SW 1271 (cell line): Measurements from ENCODE around the gene CST9.
A peak's percentile ranks its signal among the peaks of the same experiment; 100 is the strongest.
"Not testable (repeated sequence)": the region's sequence is repeated elsewhere in the genome, so short reads cannot be mapped to it uniquely, and the experiment has no call there.

Experiments
- DNase-seq, 2 experiments: peaks; one replicate each; lab custom pipeline; 2025; lab: John Stamatoyannopoulos, UW

Gene CST9

DNA sequence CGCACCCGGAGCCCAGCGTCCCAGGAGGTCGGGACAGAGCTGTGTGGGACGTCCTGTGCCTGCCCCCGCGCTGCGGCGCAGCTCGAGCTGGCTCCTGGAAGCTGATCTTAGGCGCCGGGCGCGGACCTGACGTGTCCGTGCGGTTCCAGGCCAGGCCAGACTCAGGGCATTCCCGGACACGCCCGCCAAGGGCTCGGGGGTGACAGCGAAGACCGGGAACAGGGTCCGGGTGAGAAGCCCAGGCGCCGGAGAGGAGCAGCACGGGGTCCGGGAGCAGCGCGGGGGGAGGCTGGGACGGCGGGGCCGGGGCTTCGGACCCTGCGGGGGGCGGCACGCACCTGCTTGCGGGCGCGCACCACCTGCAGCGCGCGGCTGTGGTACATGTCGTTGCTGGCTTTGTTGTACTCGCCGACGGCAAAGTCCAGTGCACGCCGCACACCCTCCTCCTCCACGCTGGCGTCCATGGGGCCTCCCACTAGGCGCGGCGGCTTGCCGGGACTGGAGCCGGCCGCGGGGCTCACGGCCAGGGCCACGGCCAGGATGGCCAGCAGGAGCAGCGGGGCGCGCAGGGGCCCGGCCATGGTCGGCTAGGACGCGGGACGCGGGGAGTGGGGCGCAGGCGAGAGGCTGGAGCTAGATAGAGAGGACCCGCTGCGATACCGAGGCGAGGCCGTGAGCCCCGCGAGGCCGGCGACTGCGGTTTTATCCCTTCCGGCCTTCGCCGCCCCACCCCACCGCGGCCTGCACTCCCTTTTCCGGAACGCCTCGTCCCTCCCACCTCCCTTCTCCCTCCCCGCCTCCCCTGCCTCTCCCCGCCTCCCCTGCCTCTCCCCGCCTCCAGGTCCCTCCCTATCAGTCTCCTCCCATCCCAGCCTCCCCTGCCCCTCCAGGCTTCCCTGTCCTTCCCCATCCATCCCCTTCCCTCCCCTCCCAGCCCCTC is 31.8 kb upstream of the CST9 start, which contains the start of gene CST3:
TSS of gene CST3 (minus strand) at position 674 of the 940 bp plus-strand sequence. CDS start at position 581, 93 bp downstream.
- DNase-seq: peak; percentile 55 to 88

GRCh38 chr20:23636908-23637281 is 31.2 kb upstream of the CST9 start:
- DNase-seq: no peak

DNA sequence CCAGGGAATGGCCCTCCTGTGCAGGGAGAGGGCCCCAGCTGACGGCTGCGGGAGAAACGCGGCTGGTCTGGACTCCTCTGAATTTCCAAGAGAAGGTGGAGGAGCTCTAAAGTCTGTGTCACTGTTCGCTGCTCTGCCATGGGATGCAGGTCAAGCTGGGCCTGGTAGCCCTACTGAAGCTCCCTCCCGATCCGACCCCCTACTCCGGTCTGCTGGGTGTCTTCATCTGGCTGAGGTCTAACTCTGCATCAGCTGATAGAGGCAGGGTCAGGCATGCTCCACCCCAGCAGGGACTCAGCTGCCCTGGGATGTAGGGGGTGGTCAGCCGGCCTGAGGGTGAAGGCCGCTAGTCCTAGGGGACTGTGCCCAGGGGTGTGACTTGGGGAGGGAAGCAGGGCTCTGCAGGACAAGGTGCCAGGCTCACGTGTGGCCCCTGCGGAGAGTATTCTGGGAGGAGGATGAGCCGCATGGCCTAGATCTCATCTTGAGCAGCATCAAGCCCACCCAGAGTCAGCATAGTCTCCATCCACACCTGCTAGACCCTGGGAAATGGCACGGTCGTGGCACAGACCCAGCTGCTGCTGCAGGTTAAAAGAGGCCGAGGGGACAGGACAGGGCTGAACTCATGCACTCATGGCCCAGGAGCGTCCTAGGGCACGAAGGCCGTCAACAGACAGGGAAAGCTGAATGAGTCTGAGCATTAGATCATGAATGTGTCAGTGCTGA is 30.6 kb upstream of the CST9 start:
- DNase-seq: no peak

DNA sequence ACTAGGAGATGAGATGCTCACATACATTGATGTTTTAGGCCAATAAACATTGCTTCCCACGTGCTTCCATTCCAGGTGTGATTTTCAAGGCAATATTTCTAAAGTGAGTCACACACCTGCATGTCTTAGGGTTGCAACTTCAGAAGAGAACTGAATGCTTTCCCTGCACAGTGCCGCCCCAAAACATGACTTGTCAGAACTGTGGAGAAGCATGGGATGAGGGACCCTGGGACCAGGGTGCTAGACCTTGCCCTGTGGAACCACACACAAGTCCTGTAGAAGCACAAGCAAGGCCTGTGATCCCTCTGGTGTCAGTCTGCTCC is 30.0 kb upstream of the CST9 start:
- not testable (repeated sequence) for DNase-seq

DNA sequence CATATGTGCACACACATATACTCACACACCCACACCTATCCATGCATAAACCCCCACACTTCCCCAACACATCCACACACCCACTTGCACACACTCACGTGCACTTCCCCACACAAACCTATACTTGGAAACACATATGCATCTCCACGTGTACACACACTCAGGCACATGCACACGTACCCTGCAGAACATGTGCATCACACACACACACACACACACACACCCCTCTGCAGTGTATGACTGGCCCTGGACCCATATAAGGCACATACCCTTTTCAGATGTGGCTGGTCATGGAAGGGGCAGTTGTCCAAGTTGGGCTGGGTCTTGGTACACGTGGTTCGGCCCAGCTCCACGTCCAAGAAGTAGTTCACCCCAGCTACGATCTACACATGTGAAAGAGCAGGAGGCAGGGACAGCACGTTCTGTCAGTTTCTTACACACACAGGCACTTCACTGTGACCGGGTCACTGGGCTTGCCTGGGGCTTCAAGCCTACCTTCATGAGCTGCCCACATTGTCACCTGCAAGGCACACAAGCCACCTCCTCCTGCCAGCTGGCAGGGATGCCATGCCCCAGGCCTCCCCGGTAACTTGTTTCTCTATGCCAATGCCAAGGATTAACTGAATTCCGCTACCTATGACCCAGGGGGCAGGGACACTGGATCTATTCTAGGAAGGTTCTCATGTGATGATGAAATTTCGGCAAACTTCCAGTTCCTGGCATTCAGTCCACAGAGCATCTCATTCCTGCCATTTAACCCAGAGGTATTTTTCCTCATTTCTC is 29.5 kb upstream of the CST9 start:
- no peak for DNase-seq

GRCh38 chr20:23634044-23634801 is 28.5 kb upstream of the CST9 start:
- DNase-seq: no peak

DNA sequence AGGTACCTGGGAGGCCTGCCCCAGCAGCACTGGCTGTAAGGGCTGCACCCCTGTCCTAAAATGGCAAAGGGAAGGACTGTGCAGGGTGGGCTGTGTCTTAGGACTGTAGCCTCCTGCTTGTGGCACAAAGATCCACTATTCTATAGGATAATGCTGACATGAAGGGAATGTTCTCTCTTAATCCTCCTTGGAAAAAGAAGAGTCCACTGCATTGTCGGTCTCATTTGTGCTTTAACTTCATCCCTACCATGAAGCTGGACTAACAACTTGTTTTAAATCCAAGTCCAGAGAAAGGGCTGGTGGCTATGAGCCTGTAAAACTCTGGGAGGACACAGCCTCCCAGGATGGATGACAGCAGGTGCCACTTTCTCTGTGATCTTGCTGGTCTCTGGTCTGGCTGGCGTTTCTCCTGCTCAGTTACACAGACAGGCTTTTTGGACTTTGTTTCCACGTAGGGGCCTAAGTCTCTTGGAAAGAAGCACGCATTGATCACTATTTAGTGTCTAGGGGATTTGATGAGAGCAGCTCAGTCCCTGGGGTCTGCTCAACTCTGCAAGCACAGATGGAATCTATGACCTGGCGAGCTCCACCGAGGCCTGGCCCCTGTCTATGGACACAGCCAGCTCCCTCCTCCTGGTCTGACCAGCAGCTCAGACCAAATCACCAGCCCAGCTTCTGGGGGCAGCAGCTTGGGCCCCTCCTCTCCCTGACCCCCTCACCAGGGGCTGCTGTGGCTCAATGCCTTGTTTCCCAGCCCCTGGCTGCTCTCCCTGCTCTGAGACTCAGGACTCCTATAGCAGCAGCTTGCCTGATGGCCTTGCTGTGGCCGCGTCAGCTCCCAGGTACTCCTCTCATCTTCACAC is 27.2 kb upstream of the CST9 start:
- DNase-seq: no peak

DNA sequence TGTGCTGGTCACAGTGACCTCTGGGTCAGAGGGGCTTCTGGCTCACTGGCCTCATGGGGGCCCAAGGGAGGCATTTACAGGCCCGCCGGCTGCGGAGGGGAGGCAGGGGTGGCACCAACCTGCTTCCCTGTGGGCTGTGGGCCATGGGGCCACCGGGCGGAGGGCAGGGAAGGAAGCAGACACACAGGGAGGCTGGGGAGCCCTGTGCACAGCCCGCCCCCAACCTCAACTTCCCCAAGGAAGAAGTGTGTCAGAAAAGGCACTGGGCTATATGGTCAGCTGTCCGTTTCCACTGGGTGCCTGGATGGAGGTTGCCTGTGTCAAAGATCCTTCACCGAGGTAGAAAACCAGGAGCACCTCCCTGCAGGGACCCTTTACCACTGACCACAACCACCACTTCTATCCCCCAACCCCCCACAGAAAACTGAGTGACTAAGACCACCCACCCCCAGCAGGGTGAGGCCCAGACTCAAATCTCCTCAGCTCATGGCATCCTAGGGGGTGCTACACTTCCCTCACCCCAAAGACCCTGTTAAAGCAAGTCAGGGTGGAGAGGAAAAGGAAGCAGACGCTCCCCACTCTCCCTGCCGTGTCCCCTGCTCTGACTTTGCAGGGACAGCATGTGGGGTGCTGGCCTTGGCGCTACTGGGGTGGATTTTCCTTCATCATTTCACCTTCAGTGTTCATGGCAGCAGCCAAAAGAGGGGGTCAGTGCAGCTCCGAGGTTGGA is 26.4 kb upstream of the CST9 start:
- no peak for DNase-seq

GRCh38 chr20:23631226-23631822 is 25.6 kb upstream of the CST9 start:
- DNase-seq: no peak

GRCh38 chr20:23630392-23630849 is 24.7 kb upstream of the CST9 start:
- no peak for DNase-seq

GRCh38 chr20:23629542-23630391 is 24.1 kb upstream of the CST9 start:
- DNase-seq: no peak

DNA sequence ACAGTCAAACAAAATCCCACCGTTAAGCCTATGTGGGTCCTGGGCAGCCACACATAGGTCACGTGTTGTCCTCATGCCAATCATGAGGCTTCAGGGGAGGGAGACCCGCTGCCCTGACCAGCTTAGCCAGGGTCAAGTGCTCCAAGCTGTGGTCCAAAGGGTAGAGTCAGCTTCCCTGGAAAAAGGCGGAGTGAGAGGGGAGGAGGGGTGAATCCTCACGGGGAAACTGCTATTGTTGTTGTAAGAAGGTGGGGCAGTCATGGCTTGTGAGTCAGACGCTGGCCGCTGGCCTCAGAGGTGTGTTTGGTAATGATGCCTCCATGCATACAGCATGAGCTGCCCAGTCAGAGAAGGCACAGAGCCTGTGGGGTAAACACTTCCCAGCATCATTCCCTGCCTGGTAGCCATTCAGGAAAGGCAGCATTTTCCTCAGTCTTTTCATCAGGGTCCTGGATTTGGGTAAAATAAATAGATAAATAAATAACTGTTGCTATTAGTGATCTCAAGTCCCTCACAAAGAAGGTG is 23.4 kb upstream of the CST9 start:
- no peak for DNase-seq

- no peak for DNase-seq
These were observed 22.8 kb upstream of the CST9 start for GRCh38 chr20:23628402-23629016.

DNA sequence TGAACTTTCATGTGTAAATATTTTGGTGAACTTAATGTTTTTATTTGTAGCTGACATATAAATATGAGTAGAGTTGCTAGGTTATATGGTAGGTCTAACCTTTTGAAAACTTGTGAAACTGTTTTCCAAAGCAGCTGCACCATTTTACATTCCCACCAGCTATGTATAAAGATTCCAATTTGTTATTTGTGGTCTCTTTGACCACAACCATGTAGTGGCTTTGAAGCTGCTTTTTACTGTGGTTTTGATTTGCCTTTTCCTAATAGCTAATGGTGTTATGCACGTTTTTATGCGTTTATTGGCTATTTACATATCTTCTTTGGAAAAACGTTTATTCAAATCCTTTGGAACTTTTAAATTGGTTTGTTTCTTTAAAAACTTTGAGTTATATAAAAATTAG is 21.8 kb upstream of the CST9 start:
- no peak for DNase-seq

DNA sequence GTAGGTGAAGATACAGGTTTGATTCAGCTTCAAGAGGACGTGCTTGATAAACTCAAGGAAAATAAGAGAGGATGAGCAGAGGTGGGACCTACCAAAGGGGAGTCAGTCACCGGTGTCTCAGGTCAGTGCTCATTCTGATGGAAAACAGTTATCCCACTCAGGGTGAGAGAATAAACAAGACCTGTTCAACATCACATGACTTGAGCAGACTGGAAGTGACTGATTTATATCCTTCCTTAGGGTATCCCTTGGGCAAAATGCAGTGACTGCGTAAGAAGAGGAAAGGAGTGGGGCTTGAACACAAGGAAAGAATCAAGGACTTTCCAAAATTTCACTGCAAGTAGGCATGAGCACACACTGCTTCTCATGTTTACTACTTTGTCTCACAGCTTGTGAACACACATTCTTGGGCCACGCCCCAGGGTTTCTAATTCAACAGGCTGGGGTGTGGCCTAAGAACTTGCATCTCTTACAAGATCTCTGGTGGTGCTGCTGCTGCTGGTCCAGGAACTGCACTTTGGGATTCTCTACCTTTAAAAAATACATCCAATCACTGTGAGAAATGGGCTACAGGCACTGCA is 20.4 kb upstream of the CST9 start:
- DNase-seq: no peak

GRCh38 chr20:23625236-23625964 is 19.7 kb upstream of the CST9 start:
- DNase-seq: no peak

DNA sequence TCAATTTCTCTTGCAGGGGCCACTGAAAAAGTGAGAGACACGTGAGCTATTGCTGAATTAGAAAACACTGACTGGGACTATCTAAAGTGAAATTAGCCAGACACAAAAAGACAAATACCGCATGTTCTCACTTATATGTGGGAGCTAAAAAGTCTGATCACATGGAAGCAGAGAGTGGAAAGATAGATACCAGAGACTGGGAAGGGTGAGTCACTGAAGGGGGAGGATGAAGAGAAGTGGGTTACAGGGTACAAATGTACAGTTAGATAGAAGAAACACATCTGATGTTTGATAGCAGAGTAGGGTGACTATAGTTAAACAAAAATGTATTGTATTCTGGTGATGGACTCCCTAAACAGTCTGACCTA is 18.6 kb upstream of the CST9 start:
- no peak for DNase-seq
